NCI-H82 (cell line): ENCODE data around the gene KDELR3.

Source experiments
- DNase-seq: peaks from one replicate; lab custom pipeline; 2025; lab: John Stamatoyannopoulos, UW

The KDELR3 gene

GRCh38 chr22:38440747-38441350, 27.0 kb upstream of the KDELR3 start:
- no peak for DNase-seq

GRCh38 chr22:38441620-38442287, 26.1 kb upstream of the KDELR3 start:
- no peak for DNase-seq

- no peak for DNase-seq
These were observed 24.8 kb upstream of the KDELR3 start for GRCh38 chr22:38442967-38443627.

- DNase-seq: no peak
These were observed 24.0 kb upstream of the KDELR3 start for GRCh38 chr22:38443628-38444521.

- DNase-seq: no peak
These were observed 23.1 kb upstream of the KDELR3 start for GRCh38 chr22:38444783-38445182.

- no peak for DNase-seq
These were observed 21.8 kb upstream of the KDELR3 start for GRCh38 chr22:38446018-38446601.

- no peak for DNase-seq
These were observed 18.8 kb upstream of the KDELR3 start for GRCh38 chr22:38448945-38449745.

- DNase-seq: no peak
These were observed 18.1 kb upstream of the KDELR3 start for GRCh38 chr22:38449776-38450175.

- no peak for DNase-seq
These were observed 17.6 kb upstream of the KDELR3 start for GRCh38 chr22:38450234-38450797.

- DNase-seq: no peak
These were observed 16.5 kb upstream of the KDELR3 start for GRCh38 chr22:38451404-38451803.

GRCh38 chr22:38451864-38452263, 16.0 kb upstream of the KDELR3 start:
- DNase-seq: no peak

- DNase-seq: no peak
These were observed 15.4 kb upstream of the KDELR3 start for GRCh38 chr22:38452373-38453065.

GRCh38 chr22:38453066-38453672, 14.7 kb upstream of the KDELR3 start:
- no peak for DNase-seq

GRCh38 chr22:38453996-38454352, 13.9 kb upstream of the KDELR3 start:
- DNase-seq: no peak

- no peak for DNase-seq
These were observed 13.4 kb upstream of the KDELR3 start for GRCh38 chr22:38454353-38455075.

GRCh38 chr22:38455076-38455529, 12.8 kb upstream of the KDELR3 start, which contains the start of gene KCNJ4:
Gene KCNJ4, minus strand, starts transcription at chr22:38455199. Its CDS starts 27,067 bp downstream, at chr22:38428132.
- DNase-seq: no peak

- peak; percentile 67 for DNase-seq
These were observed 12.2 kb upstream of the KDELR3 start for GRCh38 chr22:38455530-38456271.

- no peak for DNase-seq
These were observed 11.5 kb upstream of the KDELR3 start for GRCh38 chr22:38456272-38456835.
